HG02970 (cell line): Measurements from ENCODE around the gene LRRC3C.
"Not testable (repeated sequence)": the region's sequence is repeated elsewhere in the genome, so short reads cannot be mapped to it uniquely, and the experiment has no call there.

Experiments used
- ATAC-seq: cut with Tn5 transposase; IDR thresholded peaks from one replicate; pipeline ENCODE4 v1.9.1; 2021; ENCODE audit warnings: mild to moderate bottlenecking, moderate library complexity, moderate number of reproducible peaks; ENCODE audit not compliant: unreplicated experiment, low FRiP score

Gene LRRC3C

GRCh38 chr17:39927101-39927928 is at the start of gene LRRC3C, which contains the start of gene ORMDL3:
Gene LRRC3C (plus strand): TSS chr17:39927732. CDS start chr17:39941524, 13,792 bp downstream.
Gene ORMDL3 (minus strand): TSS chr17:39927601. CDS start chr17:39924203, 3,398 bp downstream.
- ATAC-seq = peak; percentile 77

GRCh38 chr17:39886102-39886501 is 41.4 kb upstream of the LRRC3C start:
- not testable (repeated sequence) for ATAC-seq

GRCh38 chr17:39887078-39887477 is 40.5 kb upstream of the LRRC3C start:
- ATAC-seq = no peak

GRCh38 chr17:39889200-39889599 is 38.3 kb upstream of the LRRC3C start:
- no peak for ATAC-seq

DNA sequence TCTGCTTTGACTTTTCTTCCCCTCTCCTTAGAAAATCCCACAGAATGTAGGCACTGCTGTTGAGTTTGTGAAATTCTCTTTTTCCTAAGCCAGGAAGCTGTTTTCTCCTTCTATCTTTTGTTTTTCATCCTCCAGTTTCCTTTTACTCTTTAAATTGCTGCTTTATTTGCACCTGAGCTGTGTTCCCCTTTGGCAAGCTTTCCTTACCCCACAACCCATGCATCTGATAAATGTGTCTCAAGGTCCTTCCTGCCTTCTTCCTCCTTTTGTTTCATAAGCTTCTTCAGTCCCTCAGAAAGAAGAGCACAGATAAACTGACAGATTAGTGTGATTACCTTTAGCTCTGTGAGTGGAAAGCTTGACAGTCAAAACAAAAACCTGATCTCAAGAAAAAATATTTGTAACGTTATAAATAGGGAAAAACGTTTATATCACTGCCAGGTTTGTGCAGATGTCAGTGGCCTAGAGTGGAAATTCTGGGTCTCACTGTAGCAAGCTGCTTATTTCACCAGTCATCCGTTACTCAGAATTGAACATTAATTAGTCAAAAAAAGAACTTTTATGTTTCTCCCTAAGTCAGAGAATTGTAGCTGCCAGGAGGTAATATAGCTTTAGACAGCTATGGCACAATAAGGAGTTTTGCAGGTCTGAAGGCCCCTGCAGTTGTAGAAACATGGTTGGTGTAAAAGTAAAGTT is 32.7 kb upstream of the LRRC3C start:
- ATAC-seq = no peak

DNA sequence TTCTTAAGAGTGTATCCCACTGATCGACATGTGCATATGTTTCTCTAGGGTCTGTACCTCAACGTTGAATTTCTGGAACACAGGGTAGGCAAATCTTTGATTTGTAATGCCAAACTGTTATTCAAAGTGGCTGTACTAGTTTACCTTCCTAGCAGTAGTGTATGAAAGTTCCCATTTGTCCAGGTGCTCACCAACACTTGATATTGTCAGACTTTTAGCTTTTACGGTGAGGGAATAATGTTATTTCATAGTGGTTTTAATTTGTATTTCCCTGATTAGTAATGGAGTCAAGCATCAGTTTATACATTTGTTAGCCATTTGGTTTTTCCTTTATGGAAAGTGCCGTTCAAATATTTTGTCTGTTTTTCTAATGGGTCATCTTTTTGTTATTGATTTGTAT is 29.4 kb upstream of the LRRC3C start:
- no peak for ATAC-seq

DNA sequence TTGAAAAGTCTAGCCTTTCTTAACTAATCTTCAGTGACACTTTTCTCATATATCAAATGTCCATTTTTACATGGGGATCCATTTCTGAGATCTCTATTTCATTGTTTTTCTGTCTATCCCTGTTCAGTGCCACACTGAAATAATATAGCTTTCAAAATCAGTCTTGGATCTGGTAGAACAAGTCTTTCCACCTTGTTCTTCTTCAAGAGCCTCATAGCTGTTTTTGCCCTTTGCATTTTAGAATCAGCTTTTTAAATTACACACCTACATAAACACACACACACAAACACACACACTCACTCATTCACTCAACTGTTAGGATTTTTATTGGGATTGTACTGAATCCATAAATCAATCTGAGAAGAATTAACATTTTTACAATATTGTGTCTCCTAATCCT is 28.3 kb upstream of the LRRC3C start:
- ATAC-seq = no peak

DNA sequence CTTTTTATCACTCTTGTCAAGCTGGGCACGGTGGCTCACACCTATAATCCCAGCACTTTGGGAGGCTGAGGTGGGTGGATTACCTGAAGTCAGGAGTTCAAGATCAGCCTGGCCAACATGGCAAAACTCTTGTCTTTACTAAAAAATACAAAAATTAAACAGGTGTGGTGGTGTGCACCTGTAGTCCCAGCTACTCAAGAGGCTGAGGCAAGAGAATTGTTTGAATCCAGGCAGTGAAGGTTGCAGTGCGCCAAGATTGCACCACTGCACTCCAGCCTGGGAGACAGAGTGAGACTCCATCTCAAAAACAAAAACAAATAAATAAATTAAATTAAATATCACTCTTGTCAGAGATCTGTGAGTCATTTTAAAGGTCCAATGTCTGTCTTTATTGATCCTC is 25.5 kb upstream of the LRRC3C start:
- not testable (repeated sequence) for ATAC-seq

GRCh38 chr17:39903158-39903884 is 24.2 kb upstream of the LRRC3C start:
- ATAC-seq = no peak

- no peak for ATAC-seq
Observed at GRCh38 chr17:39904990-39905288, 22.6 kb upstream of the LRRC3C start.

- ATAC-seq = no peak
Observed at GRCh38 chr17:39908789-39909352, 18.7 kb upstream of the LRRC3C start.

GRCh38 chr17:39913989-39914388 is 13.5 kb upstream of the LRRC3C start:
- ATAC-seq = no peak

DNA sequence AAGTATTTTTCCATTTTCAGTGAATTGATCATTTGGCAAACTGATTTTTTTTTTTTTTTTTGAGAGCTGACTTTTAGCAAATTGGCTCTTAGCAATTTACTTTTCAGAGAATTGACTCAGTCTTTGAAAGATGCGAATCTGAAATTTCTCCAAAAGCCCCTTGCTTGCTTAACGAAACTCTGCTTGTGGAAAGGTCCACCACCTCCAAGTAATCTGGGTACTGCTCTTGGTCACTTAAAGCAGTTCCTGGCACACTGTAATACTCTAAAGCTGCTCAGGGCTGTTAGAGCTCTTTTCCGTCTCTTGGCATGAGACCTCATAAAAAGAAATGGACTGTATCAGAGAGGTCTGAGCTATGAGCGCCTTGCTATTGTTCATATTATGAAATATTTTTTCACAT is 12.0 kb upstream of the LRRC3C start:
- ATAC-seq = no peak

DNA sequence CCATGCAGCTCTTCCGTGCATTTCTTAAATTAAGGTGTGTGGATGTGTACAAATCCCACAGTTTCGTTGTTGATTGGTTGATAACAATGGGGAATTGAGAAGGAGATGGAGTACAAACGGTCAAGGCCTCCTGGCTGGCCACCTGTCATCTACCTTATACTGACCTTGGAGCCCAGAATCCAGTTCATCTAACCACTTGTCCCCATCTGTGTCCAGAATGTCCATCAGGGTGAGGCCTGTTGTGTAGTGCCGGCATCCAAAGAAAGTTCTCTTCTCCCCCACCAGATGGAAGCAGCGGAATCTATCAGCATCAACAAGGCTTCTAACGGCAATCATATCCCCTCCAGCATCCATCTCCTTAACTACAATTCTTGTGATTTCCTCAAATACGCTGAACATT is 10.6 kb upstream of the LRRC3C start:
- ATAC-seq = no peak

GRCh38 chr17:39919087-39919683 is 8.3 kb upstream of the LRRC3C start:
- no peak for ATAC-seq

- ATAC-seq = no peak
Observed at GRCh38 chr17:39920218-39921210, 7.0 kb upstream of the LRRC3C start.

- ATAC-seq = no peak
Observed at GRCh38 chr17:39921323-39921722, 6.2 kb upstream of the LRRC3C start.

DNA sequence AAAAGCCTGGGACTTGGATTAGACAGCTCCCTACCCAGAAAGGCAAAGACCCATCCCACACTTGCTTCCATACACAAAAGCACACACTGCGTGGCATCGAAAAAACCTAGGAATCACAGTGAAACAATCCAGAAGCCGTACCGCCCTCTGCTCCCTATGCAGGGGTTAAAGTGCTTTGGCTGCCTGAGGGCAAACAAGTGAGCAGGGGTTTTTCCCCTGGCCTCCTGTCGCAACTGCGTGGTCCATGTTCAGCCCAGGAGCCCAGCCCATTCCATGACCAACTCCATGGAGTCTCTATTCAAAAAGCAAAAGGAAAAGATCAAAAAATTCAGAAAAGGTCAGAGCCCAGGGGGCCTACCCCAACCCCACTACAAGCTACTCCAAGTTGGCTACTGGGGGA is 5.5 kb upstream of the LRRC3C start:
- ATAC-seq = no peak

DNA sequence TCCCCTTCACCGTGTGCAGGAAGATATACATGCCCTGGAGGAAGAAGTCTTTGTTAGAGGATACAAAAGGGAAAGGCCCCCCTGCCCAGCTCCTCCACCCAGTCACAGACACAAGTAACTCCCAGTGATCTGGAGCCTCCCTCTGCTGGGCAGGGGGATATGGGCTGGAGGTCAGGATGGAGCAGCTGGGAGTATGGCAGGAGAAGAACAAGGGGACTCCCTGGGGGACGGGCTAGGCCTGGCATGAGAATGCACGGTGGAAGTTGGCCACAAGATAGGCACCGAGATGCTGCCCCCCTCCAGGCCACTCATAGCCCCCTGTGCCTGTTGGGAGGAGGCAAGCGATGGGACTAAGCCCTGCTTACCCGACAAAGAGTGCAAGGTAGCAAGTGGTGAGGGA is 4.3 kb upstream of the LRRC3C start:
- no peak for ATAC-seq
